HG02571 (cell line): ENCODE results near the gene IGFBP6.

Source experiments
- ATAC-seq: cut with Tn5 transposase; IDR thresholded peaks from one replicate; pipeline ENCODE4 v1.9.1; 2021; ENCODE audit warnings: mild to moderate bottlenecking, moderate library complexity; ENCODE audit not compliant: unreplicated experiment

Gene IGFBP6

GRCh38 chr12:53058674-53059433 is 38.6 kb upstream of the IGFBP6 start:
- ATAC-seq = no peak

- no peak for ATAC-seq
Observed at GRCh38 chr12:53059434-53060063, 37.9 kb upstream of the IGFBP6 start.

GRCh38 chr12:53060064-53060720 is 37.3 kb upstream of the IGFBP6 start:
- ATAC-seq = no peak

- no peak for ATAC-seq
Observed at GRCh38 chr12:53060721-53061276, 36.7 kb upstream of the IGFBP6 start.

DNA sequence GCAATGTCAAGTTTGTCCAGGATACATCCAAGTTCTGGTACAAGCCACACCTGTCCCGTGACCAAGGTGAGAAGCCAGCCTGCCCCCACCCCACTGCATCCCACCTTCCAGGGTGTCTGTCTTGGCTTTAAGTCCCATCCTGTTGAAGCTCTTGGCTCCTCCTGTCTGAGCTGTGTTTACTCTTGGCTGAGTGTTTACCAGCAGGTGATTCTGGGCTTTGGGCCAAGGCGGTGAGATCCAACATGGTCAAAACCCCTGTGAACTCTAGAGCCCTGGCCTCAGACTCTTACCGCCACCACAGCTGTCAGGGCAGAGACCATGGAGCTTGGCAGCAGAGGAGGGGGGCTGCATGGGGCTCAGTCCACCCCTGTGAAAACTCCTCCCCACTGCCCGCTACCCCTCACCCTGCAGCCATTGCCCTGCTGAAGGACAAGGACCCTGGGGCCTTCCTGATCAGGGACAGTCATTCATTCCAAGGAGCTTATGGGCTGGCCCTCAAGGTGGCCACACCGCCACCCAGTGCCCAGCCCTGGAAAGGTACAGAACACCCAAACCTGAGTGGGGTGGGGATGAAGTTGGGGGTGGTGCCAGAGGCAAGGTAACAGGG is 36.0 kb upstream of the IGFBP6 start:
- no peak for ATAC-seq

DNA sequence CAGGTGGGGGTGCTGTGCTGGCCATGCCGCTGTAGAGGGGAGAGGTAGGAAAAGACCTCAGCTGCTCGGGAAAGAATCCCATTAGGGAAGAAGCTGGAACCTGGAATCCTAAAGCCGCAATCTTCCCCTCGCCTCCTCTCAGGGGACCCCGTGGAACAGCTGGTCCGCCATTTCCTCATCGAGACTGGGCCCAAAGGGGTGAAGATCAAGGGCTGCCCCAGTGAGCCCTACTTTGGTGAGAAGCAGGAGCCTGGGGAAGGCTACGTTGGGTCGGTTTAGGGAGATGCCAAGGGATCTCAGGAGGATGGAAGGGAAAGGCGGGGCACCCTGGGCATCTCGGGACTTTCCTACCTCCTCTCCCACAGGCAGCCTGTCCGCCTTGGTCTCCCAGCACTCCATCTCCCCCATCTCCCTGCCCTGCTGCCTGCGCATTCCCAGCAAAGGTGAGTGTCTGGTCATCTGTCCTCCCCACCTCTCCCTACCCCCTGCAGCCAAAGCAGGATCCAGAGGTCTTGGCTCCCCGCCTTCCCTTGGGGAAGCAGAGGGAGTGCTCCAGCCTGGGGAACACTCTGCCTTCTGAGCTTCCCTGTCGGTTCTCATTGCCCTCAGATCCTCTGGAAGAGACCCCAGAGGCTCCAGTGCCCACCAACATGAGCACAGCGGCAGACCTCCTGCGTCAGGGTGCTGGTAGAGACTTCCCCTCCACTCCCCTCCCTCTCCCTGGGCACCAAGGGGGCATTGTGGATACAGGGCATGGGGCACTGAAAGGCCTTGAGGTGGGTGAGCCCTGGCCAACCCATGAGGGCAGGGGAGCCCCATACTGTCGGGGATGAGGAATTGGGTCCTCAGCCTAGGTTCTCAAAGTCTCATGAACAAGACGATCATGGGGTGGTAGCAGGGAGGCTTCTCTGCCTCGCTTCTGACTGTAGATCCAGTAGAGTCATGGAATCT is 35.2 kb upstream of the IGFBP6 start:
- no peak for ATAC-seq

- no peak for ATAC-seq
Observed at GRCh38 chr12:53062977-53063707, 34.3 kb upstream of the IGFBP6 start.

DNA sequence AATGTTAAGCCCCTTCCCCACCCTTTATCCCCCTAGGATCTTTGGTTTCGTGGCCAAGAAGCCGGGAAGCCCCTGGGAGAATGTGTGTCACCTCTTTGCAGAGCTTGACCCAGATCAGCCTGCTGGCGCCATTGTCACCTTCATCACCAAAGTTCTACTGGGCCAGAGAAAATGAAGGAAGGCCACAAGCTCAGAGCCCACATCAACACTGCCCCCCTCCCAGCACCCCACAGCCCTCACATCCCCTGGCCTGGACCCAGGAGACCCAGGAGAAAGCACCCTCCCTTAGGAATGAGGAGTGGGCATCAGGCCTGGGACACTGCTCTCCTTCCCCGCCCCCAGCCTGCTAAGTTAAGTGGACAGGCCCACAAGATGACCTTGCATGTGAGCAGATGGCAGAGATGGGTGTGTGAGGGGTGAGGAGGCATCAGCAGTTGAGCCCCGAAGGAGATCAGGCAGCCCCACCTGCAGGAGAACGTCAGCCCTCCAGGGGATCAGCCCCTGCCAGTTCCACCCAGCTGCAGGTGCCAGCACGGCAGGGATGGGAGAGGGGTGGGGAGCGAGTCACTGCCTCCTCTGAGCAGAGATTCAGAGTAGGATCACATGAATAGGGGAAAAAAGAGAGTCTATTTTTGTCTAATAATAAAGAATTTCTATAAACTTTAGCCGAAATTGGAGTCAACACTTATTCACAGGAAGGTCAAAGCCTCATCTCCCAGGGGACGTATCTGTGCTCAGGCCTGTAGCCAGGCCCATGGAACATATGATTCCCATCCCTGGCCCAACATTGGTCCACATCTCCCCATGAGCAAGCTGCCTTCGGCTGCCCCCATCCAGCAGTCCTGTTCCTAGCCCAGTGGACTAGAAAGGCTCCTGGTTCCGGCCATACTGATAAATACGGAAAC is 33.5 kb upstream of the IGFBP6 start:
- no peak for ATAC-seq

GRCh38 chr12:53064613-53065436 is 32.6 kb upstream of the IGFBP6 start:
- ATAC-seq = no peak

DNA sequence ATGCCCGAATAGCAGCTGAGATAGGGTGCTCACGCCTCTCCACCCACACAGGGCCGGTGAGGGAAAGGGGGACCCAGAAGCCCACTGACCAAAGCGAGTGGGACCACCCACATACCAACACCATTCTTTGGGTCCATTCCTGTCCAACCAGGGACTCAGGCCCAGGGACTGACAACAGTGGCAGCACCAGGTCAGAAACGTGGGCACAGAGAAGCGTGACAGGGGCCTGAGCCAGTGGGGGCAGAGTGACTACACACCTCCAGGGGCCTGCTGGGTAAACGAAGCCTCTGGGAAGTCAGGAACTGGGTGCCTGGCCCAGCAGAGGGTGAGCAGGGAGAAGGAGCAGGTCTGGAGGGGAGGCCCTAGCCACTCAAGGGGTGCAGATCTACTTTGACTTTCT is 32.0 kb upstream of the IGFBP6 start:
- no peak for ATAC-seq

GRCh38 chr12:53065975-53066931 is 31.2 kb upstream of the IGFBP6 start:
- ATAC-seq = no peak

DNA sequence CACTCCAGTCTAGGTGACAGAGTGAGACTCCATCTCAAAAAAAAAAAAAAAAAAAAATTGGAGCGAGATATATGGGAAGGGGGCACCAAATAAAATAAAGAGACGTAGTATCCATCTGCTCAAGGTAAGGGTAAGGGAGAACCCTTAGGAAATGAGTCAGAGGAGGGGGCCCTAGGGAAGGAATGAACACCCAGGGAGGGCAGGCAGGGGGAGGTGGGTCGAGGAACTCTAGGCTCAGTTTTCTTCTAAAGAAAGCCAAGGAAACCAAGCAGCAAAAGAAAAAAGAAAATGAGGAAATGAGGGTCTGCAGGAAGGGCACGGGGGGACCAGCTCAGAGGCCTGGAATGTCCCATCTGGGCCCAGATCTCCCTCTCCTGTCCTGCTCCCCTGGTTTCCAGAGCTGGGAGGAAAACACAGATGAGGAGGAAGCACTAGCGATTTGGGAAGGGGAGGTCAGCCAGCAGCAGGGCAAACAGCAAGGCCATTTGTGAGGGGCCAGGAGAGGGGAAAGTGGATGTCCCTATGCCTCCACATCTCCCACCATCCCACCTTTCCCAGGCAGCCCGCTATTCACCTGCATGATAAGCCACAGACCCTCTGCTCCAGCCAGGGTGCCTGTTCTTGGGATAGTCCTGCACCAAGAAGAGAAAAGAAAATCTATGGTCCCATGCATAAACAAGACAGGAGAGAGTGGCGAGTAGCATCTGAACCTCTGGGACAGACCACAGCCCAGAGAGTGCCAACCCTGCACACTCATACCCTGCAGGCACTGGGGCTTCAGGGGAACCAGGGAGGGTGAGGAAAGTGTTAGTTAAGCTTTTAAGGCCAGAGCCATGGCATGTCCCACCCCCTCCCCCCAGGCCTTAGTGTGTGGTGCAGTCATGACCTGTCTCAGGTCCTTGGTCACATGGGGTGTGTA is 30.1 kb upstream of the IGFBP6 start:
- ATAC-seq = no peak

DNA sequence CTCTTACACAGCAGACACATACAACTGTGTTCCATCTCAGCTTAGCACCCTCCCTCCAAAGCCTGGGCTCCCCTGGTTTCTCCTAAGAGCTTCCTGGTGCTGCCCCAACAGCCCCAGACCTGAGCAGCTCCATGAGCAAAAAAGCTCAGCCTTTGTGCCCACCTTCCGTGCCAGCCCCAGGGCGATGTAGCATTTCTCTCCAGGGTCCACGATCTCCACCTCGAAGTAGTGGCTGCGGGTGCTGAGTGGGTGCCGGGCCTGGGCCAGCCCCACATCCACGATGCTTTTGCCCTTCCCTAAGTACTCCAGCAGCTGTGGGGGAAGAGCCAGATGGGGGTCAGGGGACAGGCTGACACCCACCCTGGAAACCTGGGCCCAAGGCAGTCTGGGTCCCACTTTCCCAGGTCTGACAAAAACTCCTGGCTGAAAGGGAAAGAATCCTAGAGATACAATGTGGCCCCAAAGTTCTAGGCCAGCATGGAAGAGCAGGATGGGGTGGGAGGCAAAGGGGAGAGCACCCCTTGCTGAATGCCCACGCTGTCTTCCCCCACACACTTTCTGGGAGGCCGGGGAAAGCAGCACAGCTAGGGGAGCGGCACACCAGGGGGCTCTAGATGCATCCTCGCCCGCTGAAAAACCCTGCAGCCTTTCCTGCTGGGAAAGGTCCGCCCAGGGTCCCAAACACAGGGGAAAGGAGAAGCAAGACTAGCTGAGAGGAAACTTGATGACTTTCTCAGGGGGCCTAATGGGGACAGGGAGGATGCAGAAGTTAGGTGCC is 29.3 kb upstream of the IGFBP6 start:
- no peak for ATAC-seq

GRCh38 chr12:53068811-53069585 is 28.5 kb upstream of the IGFBP6 start:
- no peak for ATAC-seq
